IMR-90 (cell line): ENCODE data around the gene IFI44L. TPM values are rescaled to one million over a fixed set of nuclear protein-coding genes. Genes with fewer than 3 reads are reported as not detected.

Experiments used
- ATAC-seq: fragments of 200-7000 bp; cut with Tn5 transposase; 2 replicates; pipeline ENCODE4 v1.9.1; 2020; ENCODE audit warnings: low read depth, mild to moderate bottlenecking, moderate library complexity
- BruUV-seq: library from RNA; stranded (reverse); fragments of 400-500 nt; replicated peaks from 2 replicates; lab custom pipeline; 2021; lab: Mats Ljungman, UMichigan
- CTCF ChIA-PET: fragments of 300-600 bp; formaldehyde crosslinking; extraction: SDS; loops from one replicate; lab custom pipeline; 2021; ENCODE audit warnings: antibody characterized with exemption; lab: Yijun Ruan, JAX
- POLR2A ChIA-PET: fragments of 300-600 bp; sonication (Branson Sonifier 250); formaldehyde crosslinking; loops from one replicate; lab custom pipeline; 2022; ENCODE audit warnings: antibody characterized with exemption; ENCODE audit not compliant: unreplicated experiment; lab: Charles Lee
- DNase-seq: peaks from one replicate; pipeline ENCODE4 v3.0.0; 2013
- H2AFZ ChIP-seq: replicated peaks from 2 replicates; pipeline ENCODE3; 2013; ENCODE audit warnings: low read length, mild to moderate bottlenecking; ENCODE audit not compliant: poor library complexity
- H2AK5ac ChIP-seq: 2 replicates; pipeline ENCODE4 v1.6.1; 2013; ENCODE audit warnings: low read depth, low read length, inconsistent platforms
- H2AK9ac ChIP-seq: replicated peaks from 2 replicates; pipeline ENCODE3; 2013; ENCODE audit warnings: mild to moderate bottlenecking, low read depth, low read length, moderate library complexity; ENCODE audit not compliant: poor library complexity
- H2BK120ac ChIP-seq: 2 replicates; pipeline ENCODE4 v1.6.1; 2013; ENCODE audit warnings: low read depth, low read length, inconsistent platforms
- H2BK15ac ChIP-seq: 3 replicates; pipeline ENCODE4 v1.6.1; 2013; ENCODE audit warnings: low read depth, low read length, inconsistent platforms
- H2BK20ac ChIP-seq: 2 replicates; pipeline ENCODE4 v1.6.1; 2013; ENCODE audit warnings: low read depth, mild to moderate bottlenecking, inconsistent platforms, low read length, moderate library complexity
- H2BK5ac ChIP-seq: 2 replicates; pipeline ENCODE4 v1.6.1; 2013; ENCODE audit warnings: mild to moderate bottlenecking, low read depth, low read length, inconsistent platforms; ENCODE audit not compliant: poor library complexity, severe bottlenecking
- H3K14ac ChIP-seq: replicated peaks from 2 replicates; pipeline ENCODE4 v1.6.1; 2013; ENCODE audit warnings: low read depth, low read length, inconsistent platforms
- H3K18ac ChIP-seq: 2 replicates; pipeline ENCODE4 v1.6.1; 2013; ENCODE audit warnings: low read depth, low read length, control low read depth
- H3K23ac ChIP-seq: 2 replicates; pipeline ENCODE4 v1.6.1; 2013; ENCODE audit warnings: low read depth, low read length, inconsistent platforms
- H3K27ac ChIP-seq: 2 replicates; pipeline ENCODE4 v1.5.1; 2013; ENCODE audit warnings: mild to moderate bottlenecking, control low read depth, low read length; ENCODE audit not compliant: insufficient read depth
- H3K27me3 ChIP-seq: 2 replicates; pipeline ENCODE4 v1.6.1; 2013; ENCODE audit warnings: low read length; ENCODE audit not compliant: control insufficient read depth, insufficient read depth
- H3K36me3 ChIP-seq: 2 replicates; pipeline ENCODE4 v1.6.1; 2013; ENCODE audit warnings: low read length, mixed read lengths; ENCODE audit not compliant: control insufficient read depth, insufficient read depth
- H3K4ac ChIP-seq: 2 replicates; pipeline ENCODE4 v1.6.1; 2013; ENCODE audit warnings: low read depth, low read length, inconsistent platforms
- H3K4me1 ChIP-seq: 2 replicates; pipeline ENCODE4 v1.6.1; 2013; ENCODE audit warnings: low read length, mixed read lengths; ENCODE audit not compliant: control insufficient read depth, insufficient read depth
- H3K4me2 ChIP-seq: 2 replicates; pipeline ENCODE4 v1.6.1; 2013; ENCODE audit warnings: low read depth, mild to moderate bottlenecking, control low read depth, low read length, moderate library complexity
- H3K4me3 ChIP-seq: 2 replicates; pipeline ENCODE4 v1.5.1; 2013; ENCODE audit warnings: low read depth, mild to moderate bottlenecking, control low read depth, low read length, moderate library complexity; ENCODE audit not compliant: insufficient read depth
- H3K56ac ChIP-seq: 2 replicates; pipeline ENCODE4 v1.6.1; 2013; ENCODE audit warnings: low read length, inconsistent platforms; ENCODE audit not compliant: insufficient read depth; ENCODE audit errors: extremely low read depth
- H3K79me1 ChIP-seq, 2 experiments: 2 replicates each; pipeline ENCODE4 v1.6.1; 2013; ENCODE audit warnings: low read length in 2 of 2, inconsistent platforms in 1 of 2, low read depth in 1 of 2
- H3K9ac ChIP-seq: 2 replicates; pipeline ENCODE4 v1.6.1; 2013; ENCODE audit warnings: low read depth, low read length, control low read depth
- H3K9me1 ChIP-seq: 2 replicates; pipeline ENCODE4 v1.6.1; 2013; ENCODE audit warnings: low read length, inconsistent platforms; ENCODE audit not compliant: insufficient read depth
- H3K9me3 ChIP-seq: 2 replicates; pipeline ENCODE4 v1.6.1; 2013; ENCODE audit warnings: low read length; ENCODE audit not compliant: control insufficient read depth, insufficient read depth
- H4K20me1 ChIP-seq: 2 replicates; pipeline ENCODE4 v1.6.1; 2013; ENCODE audit warnings: low read length, inconsistent platforms; ENCODE audit not compliant: insufficient read depth
- H4K5ac ChIP-seq: 2 replicates; pipeline ENCODE4 v1.6.1; 2013; ENCODE audit warnings: mild to moderate bottlenecking, low read depth, low read length, control low read depth
- H4K8ac ChIP-seq, 2 experiments: 2 replicates each; pipeline ENCODE4 v1.6.1; 2013; ENCODE audit warnings: low read depth in 2 of 2, low read length in 2 of 2, control low read depth in 1 of 2, inconsistent platforms in 1 of 2
- H4K91ac ChIP-seq: 2 replicates; pipeline ENCODE4 v1.6.1; 2013; ENCODE audit warnings: low read depth, low read length, inconsistent platforms; ENCODE audit not compliant: insufficient read depth
- BHLHE40 ChIP-seq: fragments of 150-350 bp; IDR thresholded peaks from 2 replicates; pipeline ENCODE4 v1.6.1; 2016; ENCODE audit warnings: mild to moderate bottlenecking, low read depth, low read length
- CHD1 ChIP-seq: IDR thresholded peaks from 2 replicates; pipeline ENCODE4 v1.6.1; 2012; ENCODE audit warnings: low read depth, low read length, improper control_type of control experiment
- FOS ChIP-seq: fragments of 150-350 bp; IDR thresholded peaks from 2 replicates; pipeline ENCODE4 v1.6.1; 2016; ENCODE audit warnings: low read depth, low read length
- MAFK ChIP-seq: IDR thresholded peaks from 2 replicates; pipeline ENCODE4 v1.6.1; 2012; ENCODE audit warnings: low read depth, low read length, improper control_type of control experiment
- MAZ ChIP-seq: IDR thresholded peaks from 2 replicates; pipeline ENCODE4 v1.6.1; 2012; ENCODE audit warnings: low read depth, mild to moderate bottlenecking, low read length, improper control_type of control experiment, moderate library complexity, borderline replicate concordance
- MXI1 ChIP-seq: IDR thresholded peaks from 2 replicates; pipeline ENCODE4 v1.6.1; 2012; ENCODE audit warnings: low read depth, mild to moderate bottlenecking, low read length, moderate library complexity, borderline replicate concordance
- NFE2L2 ChIP-seq: fragments of 150-350 bp; IDR thresholded peaks from 2 replicates; pipeline ENCODE4 v1.6.1; 2016; ENCODE audit warnings: low read depth, mild to moderate bottlenecking, low read length
- POLR2A ChIP-seq: IDR thresholded peaks from 2 replicates; pipeline ENCODE4 v1.6.1; 2012; ENCODE audit warnings: mild to moderate bottlenecking, low read depth, low read length
- RAD21 ChIP-seq: IDR thresholded peaks from 2 replicates; pipeline ENCODE4 v1.6.1; 2012; ENCODE audit warnings: low read length, improper control_type of control experiment
- RCOR1 ChIP-seq: IDR thresholded peaks from 2 replicates; pipeline ENCODE4 v1.6.1; 2012; ENCODE audit warnings: mild to moderate bottlenecking, low read length, improper control_type of control experiment; ENCODE audit not compliant: insufficient replicate concordance
- RFX5 ChIP-seq: IDR thresholded peaks from 2 replicates; pipeline ENCODE4 v1.8.0; 2012; ENCODE audit warnings: low read depth, mild to moderate bottlenecking, low read length, moderate library complexity
- SMC3 ChIP-seq: fragments of 150-350 bp; IDR thresholded peaks from 2 replicates; pipeline ENCODE4 v1.6.1; 2016; ENCODE audit warnings: low read depth, mild to moderate bottlenecking, antibody characterized with exemption, low read length, moderate library complexity
- WGBS, 2 experiments: methylation state at CpG; one replicate each; pipeline versions ENCODE4 v1.1.5 to v1.1.7; 2013; ENCODE audit warnings: missing lambda C conversion rate in 2 of 2; ENCODE audit not compliant: insufficient read length in 1 of 2; ENCODE audit errors: extremely low coverage in 2 of 2; 5-methylcytosine and 5-hydroxymethylcytosine counted together
- dilution Hi-C: fragments of 300-500 bp; cut with HindIII; formaldehyde crosslinking; loops from one replicate; pipeline ENCODE4 v1.14.3; 2018; ENCODE audit warnings: low sequenced_read_pairs; ENCODE audit not compliant: unreplicated experiment
- in situ Hi-C: fragments of 300-500 bp; cut with MboI; formaldehyde crosslinking; loops from 3 replicates; pipeline ENCODE4 v1.14.3; 2019; ENCODE audit warnings: low sequenced_read_pairs, inconsistent platforms, mixed read lengths
- intact Hi-C: fragments of 100-400 bp; cut with micrococcal nuclease; formaldehyde crosslinking; loops from 2 replicates; pipeline ENCODE4 v1.10.0; 2022
- polyA plus RNA-seq, 3 experiments: library from polyadenylated mRNA; depleted of rRNA; stranded (reverse); fragments of >200 nt; gene quantifications; 2 replicates each; pipeline ENCODE4 v1.2.3, GENCODE V29; 2012; ENCODE audit warnings: low replicate concordance in 1 of 3
- total RNA-seq: library from RNA; depleted of rRNA; stranded (reverse); fragments of >200 nt; gene quantifications from 2 replicates; pipeline ENCODE4 v1.2.3, GENCODE V29; 2012
- TF ChIP-seq, protein P1 (sequence below): fragments of 150-350 bp; IDR thresholded peaks from 2 replicates; pipeline ENCODE4 v1.6.1; 2017; ENCODE audit warnings: mild to moderate bottlenecking, antibody characterized with exemption, low read length, low read depth
- TF ChIP-seq, protein P2 (sequence below): conservative IDR thresholded peaks from 2 replicates; pipeline ENCODE4 v1.5.1; 2012; ENCODE audit warnings: mild to moderate bottlenecking, low read depth, low read length, improper control_type of control experiment
- TF ChIP-seq, protein P3 (sequence below): fragments of 150-350 bp; IDR thresholded peaks from 2 replicates; pipeline ENCODE4 v1.6.1; 2016; ENCODE audit warnings: low read depth, mild to moderate bottlenecking, low read length, moderate library complexity, borderline replicate concordance

IFI44L gene
- total and polyA plus RNA-seq, 2 of the 4 experiments (the other 2 are of a cell fraction) = 0.18 to 0.19 TPM

DNA sequence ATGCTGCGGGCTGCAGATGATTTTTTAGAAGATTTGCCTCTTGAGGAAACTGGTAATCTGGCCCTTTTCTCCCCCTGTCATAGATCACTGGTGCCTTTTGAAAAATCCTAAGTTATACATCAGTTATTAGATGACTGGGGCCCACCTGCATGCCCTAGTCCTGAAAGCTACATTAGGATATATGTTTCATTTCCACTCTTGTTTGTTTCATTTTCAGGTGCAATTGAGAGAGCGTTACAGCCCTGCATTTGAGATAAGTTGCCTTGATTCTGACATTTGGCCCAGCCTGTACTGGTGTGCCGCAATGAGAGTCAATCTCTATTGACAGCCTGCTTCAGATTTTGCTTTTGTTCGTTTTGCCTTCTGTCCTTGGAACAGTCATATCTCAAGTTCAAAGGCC lies 21.3 kb downstream of the IFI44L start:
- Histone ChIP-seq H4K8ac (no peak overlapping the region), H2BK5ac (no peak overlapping the region), H3K36me3 (no peaks in the 10 kb centered on the region), H3K4me3 (no peak overlapping the region), H3K27me3 (no peaks in the 10 kb centered on the region), H3K18ac (no peak overlapping the region), H4K91ac (no peak overlapping the region), H2BK120ac (no peak overlapping the region), H2BK15ac (no peak overlapping the region), H2AFZ (no peak overlapping the region), H4K5ac (no peak overlapping the region), H3K4me2 (no peak overlapping the region), H3K9ac (no peak overlapping the region), H3K27ac (no peak overlapping the region), H3K23ac (no peak overlapping the region), H2BK20ac (no peak overlapping the region), H3K4me1 (no peaks in the 10 kb centered on the region), H3K79me1 (no peaks in the 10 kb centered on the region), H4K20me1 (no peaks in the 10 kb centered on the region), H3K14ac (no peak overlapping the region), H3K9me3 (no peaks in the 10 kb centered on the region), H2AK9ac (no peak overlapping the region), H3K4ac (no peak overlapping the region), H3K9me1 (no peaks in the 10 kb centered on the region), H3K56ac (no peak overlapping the region), H2AK5ac (no peak overlapping the region)
- dilution Hi-C loops (no loop called here), in situ Hi-C loops (no loop called here), intact Hi-C loops (no loop called here)
- BruUV-seq = no TSS peak
- ATAC-seq (no peak), DNase-seq (no peak)
- WGBS, 2 experiments = 100% methylated on average over 1 of the region's 4 CpGs; no CpG with 5 or more reads in 1 of the 2 experiments
- TF ChIP-seq, protein P1, sequence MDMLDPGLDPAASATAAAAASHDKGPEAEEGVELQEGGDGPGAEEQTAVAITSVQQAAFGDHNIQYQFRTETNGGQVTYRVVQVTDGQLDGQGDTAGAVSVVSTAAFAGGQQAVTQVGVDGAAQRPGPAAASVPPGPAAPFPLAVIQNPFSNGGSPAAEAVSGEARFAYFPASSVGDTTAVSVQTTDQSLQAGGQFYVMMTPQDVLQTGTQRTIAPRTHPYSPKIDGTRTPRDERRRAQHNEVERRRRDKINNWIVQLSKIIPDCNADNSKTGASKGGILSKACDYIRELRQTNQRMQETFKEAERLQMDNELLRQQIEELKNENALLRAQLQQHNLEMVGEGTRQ = no peak
- TF ChIP-seq SMC3 (no peak), MAFK (no peak), MXI1 (no peak), POLR2A (no peak), RAD21 (no peak), CHD1 (no peak), BHLHE40 (no peak), RCOR1 (no peak), NFE2L2 (no peak), FOS (no peak), RFX5 (no peak), MAZ (no peak)
- TF ChIP-seq, protein P2, sequence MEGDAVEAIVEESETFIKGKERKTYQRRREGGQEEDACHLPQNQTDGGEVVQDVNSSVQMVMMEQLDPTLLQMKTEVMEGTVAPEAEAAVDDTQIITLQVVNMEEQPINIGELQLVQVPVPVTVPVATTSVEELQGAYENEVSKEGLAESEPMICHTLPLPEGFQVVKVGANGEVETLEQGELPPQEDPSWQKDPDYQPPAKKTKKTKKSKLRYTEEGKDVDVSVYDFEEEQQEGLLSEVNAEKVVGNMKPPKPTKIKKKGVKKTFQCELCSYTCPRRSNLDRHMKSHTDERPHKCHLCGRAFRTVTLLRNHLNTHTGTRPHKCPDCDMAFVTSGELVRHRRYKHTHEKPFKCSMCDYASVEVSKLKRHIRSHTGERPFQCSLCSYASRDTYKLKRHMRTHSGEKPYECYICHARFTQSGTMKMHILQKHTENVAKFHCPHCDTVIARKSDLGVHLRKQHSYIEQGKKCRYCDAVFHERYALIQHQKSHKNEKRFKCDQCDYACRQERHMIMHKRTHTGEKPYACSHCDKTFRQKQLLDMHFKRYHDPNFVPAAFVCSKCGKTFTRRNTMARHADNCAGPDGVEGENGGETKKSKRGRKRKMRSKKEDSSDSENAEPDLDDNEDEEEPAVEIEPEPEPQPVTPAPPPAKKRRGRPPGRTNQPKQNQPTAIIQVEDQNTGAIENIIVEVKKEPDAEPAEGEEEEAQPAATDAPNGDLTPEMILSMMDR = no peak
- TF ChIP-seq, protein P3, sequence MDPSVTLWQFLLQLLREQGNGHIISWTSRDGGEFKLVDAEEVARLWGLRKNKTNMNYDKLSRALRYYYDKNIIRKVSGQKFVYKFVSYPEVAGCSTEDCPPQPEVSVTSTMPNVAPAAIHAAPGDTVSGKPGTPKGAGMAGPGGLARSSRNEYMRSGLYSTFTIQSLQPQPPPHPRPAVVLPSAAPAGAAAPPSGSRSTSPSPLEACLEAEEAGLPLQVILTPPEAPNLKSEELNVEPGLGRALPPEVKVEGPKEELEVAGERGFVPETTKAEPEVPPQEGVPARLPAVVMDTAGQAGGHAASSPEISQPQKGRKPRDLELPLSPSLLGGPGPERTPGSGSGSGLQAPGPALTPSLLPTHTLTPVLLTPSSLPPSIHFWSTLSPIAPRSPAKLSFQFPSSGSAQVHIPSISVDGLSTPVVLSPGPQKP = no peak
- ChIA-PET CTCF (no interaction called here), POLR2A (no interaction called here)
